GM23338 (cell line): ENCODE measurements around the gene PCDHA12. TPM values are rescaled to one million over a fixed set of nuclear protein-coding genes. Genes with fewer than 3 reads are reported as not detected.
"Not testable (repeated sequence)": the region's sequence is repeated elsewhere in the genome, so short reads cannot be mapped to it uniquely, and the experiment has no call there.

Source experiments
- ATAC-seq: fragments of 200-7000 bp; cut with Tn5 transposase; 3 replicates; pipeline ENCODE4 v1.9.1; 2020
- DNase-seq: peaks from one replicate; pipeline ENCODE4 v3.0.0-alpha.2; 2015; ENCODE audit warnings: low spot score
- H2AFZ ChIP-seq: fragments of 200-600 bp; sonication (generic); 2 replicates; pipeline ENCODE4 v1.8.0; 2016; ENCODE audit warnings: antibody characterized with exemption, mild to moderate bottlenecking, moderate library complexity
- H3F3A ChIP-seq: fragments of 200-600 bp; sonication (generic); replicated peaks from 2 replicates; pipeline ENCODE4 v1.8.0; 2017; ENCODE audit warnings: antibody characterized with exemption, mixed run types, low read depth
- H3K27ac ChIP-seq: fragments of 200-600 bp; sonication (generic); 2 replicates; pipeline ENCODE4 v1.6.1; 2016; ENCODE audit warnings: low read depth
- H3K27me3 ChIP-seq: fragments of 200-600 bp; sonication (generic); 2 replicates; pipeline ENCODE4 v1.8.0; 2016; ENCODE audit warnings: mild to moderate bottlenecking, mixed run types, moderate library complexity; ENCODE audit not compliant: insufficient read depth
- H3K36me3 ChIP-seq: fragments of 200-600 bp; sonication (generic); 2 replicates; pipeline ENCODE4 v1.8.0; 2016; ENCODE audit warnings: mild to moderate bottlenecking; ENCODE audit not compliant: insufficient read depth
- H3K4me1 ChIP-seq: fragments of 200-600 bp; sonication (generic); 2 replicates; pipeline ENCODE4 v1.8.0; 2016; ENCODE audit warnings: mild to moderate bottlenecking, moderate library complexity; ENCODE audit not compliant: insufficient read depth
- H3K4me2 ChIP-seq: fragments of 200-600 bp; sonication (generic); 2 replicates; pipeline ENCODE4 v1.7.1; 2017; ENCODE audit warnings: mixed run types
- H3K4me3 ChIP-seq: fragments of 200-600 bp; sonication (generic); 2 replicates; pipeline ENCODE4 v1.6.1; 2016; ENCODE audit warnings: mixed run types
- H3K79me2 ChIP-seq: fragments of 200-600 bp; sonication (generic); replicated peaks from 2 replicates; pipeline ENCODE4 v1.8.0; 2017; ENCODE audit warnings: mild to moderate bottlenecking; ENCODE audit not compliant: insufficient read depth
- H3K9me2 ChIP-seq: fragments of 200-600 bp; sonication (generic); 2 replicates; pipeline ENCODE4 v1.8.0; 2017; ENCODE audit not compliant: insufficient read depth
- H4K20me1 ChIP-seq: fragments of 200-600 bp; sonication (generic); replicated peaks from 2 replicates; pipeline ENCODE4 v1.8.0; 2017; ENCODE audit warnings: mild to moderate bottlenecking; ENCODE audit not compliant: insufficient read depth
- H3K27ac Mint-ChIP-seq: 2 replicates; pipeline ENCODE4 v1.8.0; 2020; ENCODE audit warnings: inconsistent platforms, mild to moderate bottlenecking, moderate library complexity, mixed read lengths
- H3K27me3 Mint-ChIP-seq: 3 replicates; pipeline ENCODE4 v1.8.0; 2022; ENCODE audit warnings: low read depth, mild to moderate bottlenecking, moderate library complexity, mixed read lengths, inconsistent platforms; ENCODE audit not compliant: insufficient read depth, poor library complexity
- H3K36me3 Mint-ChIP-seq: 3 replicates; pipeline ENCODE4 v1.8.0; 2021; ENCODE audit warnings: low read depth, mild to moderate bottlenecking, inconsistent platforms, moderate library complexity, mixed read lengths
- H3K4me1 Mint-ChIP-seq: 3 replicates; pipeline ENCODE4 v1.8.0; 2020; ENCODE audit warnings: mild to moderate bottlenecking, inconsistent platforms, mixed read lengths
- H3K4me3 Mint-ChIP-seq: 3 replicates; pipeline ENCODE4 v1.8.0; 2021; ENCODE audit warnings: moderate library complexity, mild to moderate bottlenecking, inconsistent platforms, mixed read lengths
- H3K9me3 Mint-ChIP-seq: 3 replicates; pipeline ENCODE4 v1.8.0; 2020; ENCODE audit warnings: moderate library complexity, mild to moderate bottlenecking, inconsistent platforms, mixed read lengths
- CREB1 ChIP-seq: fragments of 250-450 bp; sonication (Bioruptor Pico); IDR thresholded peaks from 2 replicates; pipeline ENCODE4 v1.5.0; 2020; ENCODE audit warnings: low read depth, mild to moderate bottlenecking, moderate library complexity
- EZH2 ChIP-seq: fragments of 200-600 bp; sonication (generic); IDR thresholded peaks from one replicate; pipeline ENCODE4 v1.8.0; 2017; ENCODE audit warnings: antibody characterized with exemption, mild to moderate bottlenecking, low read depth; ENCODE audit not compliant: unreplicated experiment
- JUNB ChIP-seq: IDR thresholded peaks from one replicate; pipeline ENCODE4 v1.6.1; 2016; ENCODE audit warnings: antibody characterized with exemption; ENCODE audit not compliant: unreplicated experiment
- POLR2AphosphoS5 ChIP-seq: IDR thresholded peaks from 2 replicates; pipeline ENCODE4 v1.6.1; 2016; ENCODE audit warnings: antibody characterized with exemption, low read depth
- ZNF114 ChIP-seq: fragments of 250-450 bp; sonication (Bioruptor Pico); IDR thresholded peaks from 2 replicates; pipeline ENCODE4 v1.5.0; 2020; ENCODE audit warnings: mild to moderate bottlenecking, moderate library complexity
- polyA plus RNA-seq: library from polyadenylated mRNA; unstranded; fragments of >200 nt; fragmentation: Nextera tagmentation; extraction: Ambion mirVana; gene quantifications from 2 replicates; pipeline ENCODE4 v1.2.1, GENCODE V29; 2016
- total RNA-seq: library from RNA; depleted of rRNA; stranded (reverse); fragments of >200 nt; shearing (Covaris generic); gene quantifications from 2 replicates; pipeline ENCODE4 v1.2.3, GENCODE V29; 2014
- TF ChIP-seq, protein P1 (sequence below): IDR thresholded peaks from 2 replicates; pipeline ENCODE4 v1.6.1; 2016; ENCODE audit warnings: antibody characterized with exemption
- TF ChIP-seq, protein P2 (sequence below), 2 experiments: fragments of 200-600 bp in 1 of 2; sonication (generic) in 1 of 2; conservative IDR thresholded peaks; 2 replicates each; pipeline versions ENCODE4 v1.5.1 to v1.6.1; 2016 to 2017; ENCODE audit warnings: antibody characterized with exemption in 2 of 2, low read depth in 2 of 2, mild to moderate bottlenecking in 2 of 2, moderate library complexity in 1 of 2

PCDHA12 gene
- total and polyA plus RNA-seq, 2 experiments from 2014 or later, result 5.1 to 17.7 TPM

DNA sequence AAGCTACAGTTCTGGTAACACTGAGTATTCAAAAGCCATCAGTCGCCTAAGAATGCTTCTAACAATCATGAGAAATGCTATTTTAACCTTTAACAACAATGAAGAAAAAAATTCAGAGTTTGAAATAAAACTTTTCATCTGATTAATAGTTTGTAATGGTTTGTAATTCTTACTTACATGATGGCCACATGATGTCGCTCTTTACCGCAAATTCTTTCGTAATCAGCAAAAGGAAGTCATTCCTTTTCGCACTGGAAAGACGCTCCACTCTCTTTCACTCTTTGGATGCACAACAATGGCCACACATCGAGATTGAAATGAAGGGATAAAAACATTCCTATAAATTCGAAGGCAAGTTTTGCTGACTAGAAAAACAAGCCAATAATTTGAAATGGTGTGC, 41.1 kb upstream of the PCDHA12 start, which contains the start of gene PCDHA7:
PCDHA7 (plus strand) TSS at position 277 of the 400 bp plus-strand sequence; CDS start at position 392, 115 bp downstream.
- Mint-ChIP-seq H3K27me3 (peaks cover 3% of the 10 kb centered on the region), H3K27ac (peak within 1 kb of the TSS; percentile 51; the same call in 1 of the 2 replicates), H3K36me3 (peaks cover 28% of the 10 kb centered on the region; the same call in 2 of the 3 replicates), H3K4me1 (no peaks in the 10 kb centered on the region), H3K9me3 (peaks cover 10% of the 10 kb centered on the region), H3K4me3 (peak within 1 kb of the TSS; percentile 74)
- H3K27me3 ChIP-seq, result no peaks in the 10 kb centered on the region
- H2AFZ ChIP-seq, result peak within 1 kb of the TSS; percentile 2; the same call in 1 of the 2 replicates
- DNase-seq (peak; percentile 73), ATAC-seq (no peak; the same call in 1 of the 3 replicates)
- peak within 1 kb of the TSS; percentile 3; the same call in 1 of the 2 replicates for H3K27ac ChIP-seq
- no peaks in the 10 kb centered on the region for H3F3A ChIP-seq
- no peaks in the 10 kb centered on the region for H3K4me1 ChIP-seq
- peak within 1 kb of the TSS; percentile 62 for H3K4me3 ChIP-seq
- no peaks in the 10 kb centered on the region for H3K9me2 ChIP-seq
- H4K20me1 ChIP-seq, result no peaks in the 10 kb centered on the region; the same call in 1 of the 2 replicates
- no peaks in the 10 kb centered on the region for H3K36me3 ChIP-seq
- H3K4me2 ChIP-seq, result peak within 1 kb of the TSS; percentile 72
- H3K79me2 ChIP-seq, result no peaks in the 10 kb centered on the region
- TF ChIP-seq CREB1 (CRISPR knock-in tag), result no peak
- TF ChIP-seq EZH2, result no peak
- TF ChIP-seq, protein P1, sequence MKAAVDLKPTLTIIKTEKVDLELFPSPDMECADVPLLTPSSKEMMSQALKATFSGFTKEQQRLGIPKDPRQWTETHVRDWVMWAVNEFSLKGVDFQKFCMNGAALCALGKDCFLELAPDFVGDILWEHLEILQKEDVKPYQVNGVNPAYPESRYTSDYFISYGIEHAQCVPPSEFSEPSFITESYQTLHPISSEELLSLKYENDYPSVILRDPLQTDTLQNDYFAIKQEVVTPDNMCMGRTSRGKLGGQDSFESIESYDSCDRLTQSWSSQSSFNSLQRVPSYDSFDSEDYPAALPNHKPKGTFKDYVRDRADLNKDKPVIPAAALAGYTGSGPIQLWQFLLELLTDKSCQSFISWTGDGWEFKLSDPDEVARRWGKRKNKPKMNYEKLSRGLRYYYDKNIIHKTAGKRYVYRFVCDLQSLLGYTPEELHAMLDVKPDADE, result no peak
- TF ChIP-seq POLR2AphosphoS5, result no peak
- TF ChIP-seq, protein P2, sequence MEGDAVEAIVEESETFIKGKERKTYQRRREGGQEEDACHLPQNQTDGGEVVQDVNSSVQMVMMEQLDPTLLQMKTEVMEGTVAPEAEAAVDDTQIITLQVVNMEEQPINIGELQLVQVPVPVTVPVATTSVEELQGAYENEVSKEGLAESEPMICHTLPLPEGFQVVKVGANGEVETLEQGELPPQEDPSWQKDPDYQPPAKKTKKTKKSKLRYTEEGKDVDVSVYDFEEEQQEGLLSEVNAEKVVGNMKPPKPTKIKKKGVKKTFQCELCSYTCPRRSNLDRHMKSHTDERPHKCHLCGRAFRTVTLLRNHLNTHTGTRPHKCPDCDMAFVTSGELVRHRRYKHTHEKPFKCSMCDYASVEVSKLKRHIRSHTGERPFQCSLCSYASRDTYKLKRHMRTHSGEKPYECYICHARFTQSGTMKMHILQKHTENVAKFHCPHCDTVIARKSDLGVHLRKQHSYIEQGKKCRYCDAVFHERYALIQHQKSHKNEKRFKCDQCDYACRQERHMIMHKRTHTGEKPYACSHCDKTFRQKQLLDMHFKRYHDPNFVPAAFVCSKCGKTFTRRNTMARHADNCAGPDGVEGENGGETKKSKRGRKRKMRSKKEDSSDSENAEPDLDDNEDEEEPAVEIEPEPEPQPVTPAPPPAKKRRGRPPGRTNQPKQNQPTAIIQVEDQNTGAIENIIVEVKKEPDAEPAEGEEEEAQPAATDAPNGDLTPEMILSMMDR (conservative IDR thresholded peaks at IDR 0.05; ENCODE audit: low read depth in 2 of 2), result peak; percentile 64 to 72
- no peak for TF ChIP-seq ZNF114 (CRISPR knock-in tag)
- no peak for TF ChIP-seq JUNB

DNA sequence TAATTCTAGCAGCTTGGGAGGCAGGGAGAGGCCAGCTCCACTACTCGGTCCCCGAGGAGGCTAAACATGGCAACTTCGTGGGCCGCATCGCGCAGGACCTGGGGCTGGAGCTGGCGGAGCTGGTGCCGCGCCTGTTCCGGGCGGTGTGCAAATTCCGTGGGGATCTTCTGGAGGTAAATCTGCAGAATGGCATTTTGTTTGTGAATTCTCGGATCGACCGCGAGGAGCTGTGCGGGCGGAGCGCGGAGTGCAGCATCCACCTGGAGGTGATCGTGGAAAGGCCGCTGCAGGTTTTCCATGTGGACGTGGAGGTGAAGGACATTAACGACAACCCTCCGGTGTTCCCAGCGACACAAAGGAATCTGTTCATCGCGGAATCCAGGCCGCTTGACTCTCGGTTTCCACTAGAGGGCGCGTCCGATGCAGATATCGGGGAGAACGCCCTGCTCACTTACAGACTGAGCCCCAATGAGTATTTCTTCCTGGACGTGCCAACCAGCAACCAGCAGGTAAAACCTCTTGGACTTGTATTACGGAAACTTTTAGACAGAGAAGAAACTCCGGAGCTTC, 40.6 kb upstream of the PCDHA12 start:
- not testable (repeated sequence) for H3K4me1 Mint-ChIP-seq, H3K36me3 ChIP-seq, H3K27me3 Mint-ChIP-seq, H3K27me3 ChIP-seq, H3K9me3 Mint-ChIP-seq, H3K79me2 ChIP-seq, H3K9me2 ChIP-seq, H4K20me1 ChIP-seq, H3F3A ChIP-seq, H3K4me1 ChIP-seq
- Histone ChIP-seq H3K4me2 (peak overlapping the region; percentile 72), H2AFZ (peak overlapping the region; percentile 2; the same call in 1 of the 2 replicates), H3K27ac (peak overlapping the region; percentile 3; the same call in 1 of the 2 replicates), H3K4me3 (peak overlapping the region; percentile 62)
- TF ChIP-seq, protein P2 (conservative IDR thresholded peaks at IDR 0.05; ENCODE audit: low read depth in 2 of 2), result peak; percentile 44 to 45; a peak in 3 of 4 replicates
- peak; percentile 56 for DNase-seq
- H3K4me3 Mint-ChIP-seq, result peak overlapping the region; percentile 74
- ATAC-seq, result peak; percentile 90
- peak overlapping the region; percentile 51; the same call in 1 of the 2 replicates for H3K27ac Mint-ChIP-seq
- peaks cover 28% of the 10 kb centered on the region; the same call in 2 of the 3 replicates for H3K36me3 Mint-ChIP-seq
